CD4-positive, alpha-beta memory T cell (primary cell): Measurements from ENCODE around the gene UBB. TPM values are rescaled to one million over a fixed set of nuclear protein-coding genes. Genes with fewer than 3 reads are reported as not detected.
A peak's percentile ranks its signal among the peaks of the same experiment; 100 is the strongest.

ENCODE experiments used
- CTCF ChIA-PET: fragments of 350-600 bp; sonication (Branson Sonifier 250); formaldehyde crosslinking; loops from one replicate; lab custom pipeline; 2021; ENCODE audit warnings: inconsistent platforms; ENCODE audit not compliant: partially characterized antibody; lab: Charles Lee
- POLR2A ChIA-PET: fragments of 350-600 bp; sonication (Branson Sonifier 250); formaldehyde crosslinking; loops from one replicate; lab custom pipeline; 2021; ENCODE audit not compliant: partially characterized antibody; lab: Charles Lee
- DNase-seq, 5 donors: peaks; one replicate each; pipeline versions ENCODE4 v3.0.0 to v3.0.0-alpha.2; 2020 to 2022; ENCODE audit warnings: mixed read lengths in 1 of 5
- H3K27ac ChIP-seq: one replicate; pipeline ENCODE4 v1.7.0; 2013; ENCODE audit warnings: low read depth, low read length
- H3K27me3 ChIP-seq: 2 replicates; pipeline ENCODE4 v1.7.0; 2013; ENCODE audit warnings: mild to moderate bottlenecking, low read length, moderate library complexity; ENCODE audit not compliant: insufficient read depth
- H3K36me3 ChIP-seq: 2 replicates; pipeline ENCODE4 v1.7.0; 2013; ENCODE audit warnings: mild to moderate bottlenecking, low read length, moderate library complexity; ENCODE audit not compliant: insufficient read depth
- H3K4me1 ChIP-seq: 2 replicates; pipeline ENCODE4 v1.7.0; 2013; ENCODE audit warnings: mild to moderate bottlenecking, low read length, moderate library complexity; ENCODE audit not compliant: insufficient read depth
- H3K4me3 ChIP-seq, 2 donors: one replicate each; pipeline ENCODE4 v1.7.0; 2013; ENCODE audit warnings: low read length in 2 of 2, mild to moderate bottlenecking in 1 of 2
- H3K9me3 ChIP-seq, 2 donors: one replicate each; pipeline ENCODE4 v1.7.0; 2013; ENCODE audit warnings: low read length in 2 of 2, control low read depth in 1 of 2; ENCODE audit not compliant: control insufficient read depth in 1 of 2
- H3K27ac Mint-ChIP-seq, 7 donors: one replicate each; pipeline ENCODE4 v1.8.0; 2020 to 2021; ENCODE audit warnings: mixed read lengths in 7 of 7, mild to moderate bottlenecking in 6 of 7, inconsistent platforms in 3 of 7, moderate library complexity in 3 of 7
- H3K27me3 Mint-ChIP-seq, 2 donors: one replicate each; pipeline ENCODE4 v1.8.0; 2020 to 2021; ENCODE audit warnings: mixed read lengths in 2 of 2
- H3K36me3 Mint-ChIP-seq, 2 donors: one replicate each; pipeline ENCODE4 v1.8.0; 2020 to 2021; ENCODE audit warnings: mixed read lengths in 2 of 2, inconsistent platforms in 1 of 2, mild to moderate bottlenecking in 1 of 2
- H3K4me1 Mint-ChIP-seq, 4 donors: one replicate each; pipeline ENCODE4 v1.8.0; 2020 to 2021; ENCODE audit warnings: mixed read lengths in 4 of 4, mild to moderate bottlenecking in 1 of 4
- H3K4me3 Mint-ChIP-seq, 8 donors: one replicate each; pipeline ENCODE4 v1.8.0; 2020 to 2021; ENCODE audit warnings: mixed read lengths in 8 of 8, mild to moderate bottlenecking in 7 of 8, moderate library complexity in 6 of 8, inconsistent platforms in 3 of 8
- H3K9me3 Mint-ChIP-seq, 8 donors: one replicate each; pipeline ENCODE4 v1.8.0; 2020 to 2021; ENCODE audit warnings: mixed read lengths in 8 of 8, mild to moderate bottlenecking in 5 of 8, inconsistent platforms in 3 of 8, moderate library complexity in 1 of 8
- intact Hi-C: fragments of 100-400 bp; cut with micrococcal nuclease; formaldehyde crosslinking; loops from one replicate; pipeline ENCODE4 v1.15.1; 2023
- polyA plus RNA-seq, 2 donors: library from polyadenylated mRNA; unstranded; fragments of 300-500 nt; fragmentation: Illumina TruSeq; gene quantifications; one replicate each; pipeline ENCODE4 v1.2.3, GENCODE V29; 2021
- total RNA-seq, 2 experiments: library from RNA; stranded (reverse); gene quantifications; one replicate each; pipeline ENCODE4 v1.2.3, GENCODE V29; 2021

The UBB gene
- total and polyA plus RNA-seq, 4 experiments from 2014 or later = 523 to 1,970 (median 1,094) TPM

DNA sequence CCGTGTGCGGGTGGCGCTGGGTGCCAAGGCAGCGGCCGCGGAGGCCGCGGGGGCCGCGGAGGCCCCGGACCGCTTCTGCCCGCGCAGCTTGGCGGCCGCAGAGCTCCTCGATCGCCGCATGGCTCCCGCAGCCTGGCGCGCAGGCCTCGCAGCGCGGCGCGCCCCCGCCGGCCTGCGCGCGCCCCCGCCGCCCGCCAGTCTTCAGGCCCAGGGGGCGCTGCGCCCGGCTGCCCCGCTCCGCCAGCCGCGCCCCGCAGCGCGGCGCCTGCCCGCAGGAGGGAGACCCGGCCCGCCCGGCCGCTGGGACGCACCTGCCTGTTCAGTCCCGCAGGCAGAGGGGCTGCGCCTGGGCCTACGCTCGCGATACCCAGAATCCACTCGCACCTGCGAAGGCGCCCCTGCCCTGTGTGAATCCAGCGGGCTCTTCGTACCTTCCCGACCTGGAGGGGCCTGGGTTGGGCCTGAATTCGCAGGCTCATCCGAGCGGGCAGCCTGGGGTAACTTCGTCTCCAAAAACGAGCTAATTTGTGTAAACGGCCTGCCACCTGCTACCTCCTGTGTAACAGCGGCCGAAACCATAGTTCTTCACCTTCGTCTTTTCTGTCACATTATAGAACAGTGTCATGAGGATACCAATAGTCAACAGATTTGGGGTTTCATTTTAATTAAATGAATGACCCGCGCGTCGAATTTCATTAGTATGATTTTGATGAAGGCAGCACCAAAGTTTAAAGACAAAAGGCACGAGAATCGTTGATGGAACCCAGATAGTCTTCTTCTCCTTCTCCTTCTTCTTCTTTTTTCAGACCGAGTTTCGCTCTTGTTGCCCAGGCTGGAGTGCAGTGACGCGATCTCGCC, 27.3 kb upstream of the UBB start, which contains the start of gene CENPV:
Gene CENPV, minus strand, starts transcription at position 153 of the 858 bp plus-strand sequence. Its CDS starts 33 bp downstream, at position 120.
- H3K27ac ChIP-seq = peak within 1 kb of the TSS; percentile 47
- H3K36me3 Mint-ChIP-seq = peaks cover 0 to 6% of the 10 kb centered on the region in 2 donors
- no peaks in the 10 kb centered on the region for H3K36me3 ChIP-seq
- CTCF ChIA-PET = interaction anchor here (0.6 to 5.2 kb wide), 10 partner anchors 9 to 284 kb away, joined by 3 to 44 read pairs (median 4); partner anchors contain the start of genes PIGL and UBB
- peaks cover 12% of the 10 kb centered on the region for H3K4me1 ChIP-seq
- H3K9me3 ChIP-seq = no peaks in the 10 kb centered on the region
- no peaks in the 10 kb centered on the region for H3K27me3 ChIP-seq
- H3K4me1 Mint-ChIP-seq = peaks cover 9 to 17% (median 15%) of the 10 kb centered on the region in 4 donors
- peak within 1 kb of the TSS; percentile 44 to 66 for H3K4me3 ChIP-seq
- H3K27ac Mint-ChIP-seq = peak within 1 kb of the TSS; percentile 45 to 91 (median 79)
- H3K9me3 Mint-ChIP-seq = no peaks in the 10 kb centered on the region
- H3K27me3 Mint-ChIP-seq = no peaks in the 10 kb centered on the region
- H3K4me3 Mint-ChIP-seq = peak within 1 kb of the TSS; percentile 91 to 97 (median 94)
- DNase-seq = peak; percentile 64 to 71 (median 66)
- intact Hi-C loops = loop anchor here (1.0 to 5.0 kb wide), 4 partner anchors 28 to 137 kb away; partner anchors contain the start of genes PIGL and UBB
- POLR2A ChIA-PET = interaction anchor here (0.6 to 2.3 kb wide), 13 partner anchors 10 to 354 kb away, joined by 3 to 18 read pairs (median 7); partner anchors contain the start of genes LRRC75A, NCOR1, PIGL and TRPV2

DNA sequence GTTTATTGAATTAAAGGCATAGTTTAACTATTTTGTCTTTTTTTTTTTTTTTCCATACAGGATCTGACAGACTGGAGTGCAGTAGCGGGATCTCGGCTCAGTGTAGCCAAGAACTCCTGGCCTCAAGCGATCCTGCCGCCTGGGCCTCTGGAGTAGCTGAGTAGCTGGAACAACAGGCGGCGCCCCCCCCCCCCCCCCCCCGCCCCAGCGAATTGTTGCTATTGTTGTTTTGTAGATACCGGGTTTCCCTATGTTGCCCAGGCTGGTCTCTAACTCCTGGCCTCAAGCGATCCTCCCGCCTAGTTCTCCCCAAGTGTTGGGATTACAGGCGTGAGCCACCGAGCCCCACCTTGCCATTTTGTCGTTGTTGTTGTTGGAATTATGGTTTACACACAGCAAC, 26.3 kb upstream of the UBB start:
- Histone ChIP-seq H3K9me3 (no peaks in the 10 kb centered on the region), H3K4me3 (no peak overlapping the region), H3K27ac (no peak overlapping the region), H3K4me1 (peaks cover 12% of the 10 kb centered on the region), H3K36me3 (no peaks in the 10 kb centered on the region), H3K27me3 (no peaks in the 10 kb centered on the region)
- intact Hi-C loops = loop anchor here (5.0 kb wide), 1 partner anchor 67 kb away; no protein-coding TSS in a partner anchor
- CTCF ChIA-PET = interaction anchor here (0.7 to 1.8 kb wide), 3 partner anchors 9 to 69 kb away, joined by 3 to 21 read pairs (median 3); no protein-coding TSS in a partner anchor
- peak overlapping the region in 2 of 7 donors; percentile 36 to 54 for H3K27ac Mint-ChIP-seq
- H3K4me1 Mint-ChIP-seq = peaks cover 9 to 17% (median 15%) of the 10 kb centered on the region in 4 donors
- peak overlapping the region in 6 of 8 donors; percentile 36 to 90 (median 58) for H3K4me3 Mint-ChIP-seq
- POLR2A ChIA-PET = no interaction called here
- H3K36me3 Mint-ChIP-seq = peaks cover 0 to 1% of the 10 kb centered on the region in 2 donors
- no peaks in the 10 kb centered on the region for H3K27me3 Mint-ChIP-seq
- DNase-seq = no peak
- H3K9me3 Mint-ChIP-seq = no peaks in the 10 kb centered on the region

GRCh38 chr17:16358394-16358793, 22.5 kb upstream of the UBB start:
- CTCF ChIA-PET = interaction anchor here (0.7 to 2.2 kb wide), 3 partner anchors 8 to 57 kb away, joined by 3 to 7 read pairs (median 3); partner anchors contain the start of gene TRPV2
- POLR2A ChIA-PET = no interaction called here
- H3K9me3 Mint-ChIP-seq = no peaks in the 10 kb centered on the region
- H3K4me3 ChIP-seq = no peak overlapping the region
- H3K36me3 ChIP-seq = no peaks in the 10 kb centered on the region
- H3K4me1 ChIP-seq = no peaks in the 10 kb centered on the region
- no peaks in the 10 kb centered on the region for H3K9me3 ChIP-seq
- no peak overlapping the region for H3K27ac Mint-ChIP-seq
- no peak overlapping the region for H3K4me3 Mint-ChIP-seq
- no peak overlapping the region for H3K27ac ChIP-seq
- H3K27me3 Mint-ChIP-seq = no peaks in the 10 kb centered on the region
- intact Hi-C loops = no loop called here
- no peak for DNase-seq
- H3K27me3 ChIP-seq = no peaks in the 10 kb centered on the region
- peaks cover 3 to 12% (median 5%) of the 10 kb centered on the region in 4 donors for H3K4me1 Mint-ChIP-seq
- no peaks in the 10 kb centered on the region for H3K36me3 Mint-ChIP-seq

DNA sequence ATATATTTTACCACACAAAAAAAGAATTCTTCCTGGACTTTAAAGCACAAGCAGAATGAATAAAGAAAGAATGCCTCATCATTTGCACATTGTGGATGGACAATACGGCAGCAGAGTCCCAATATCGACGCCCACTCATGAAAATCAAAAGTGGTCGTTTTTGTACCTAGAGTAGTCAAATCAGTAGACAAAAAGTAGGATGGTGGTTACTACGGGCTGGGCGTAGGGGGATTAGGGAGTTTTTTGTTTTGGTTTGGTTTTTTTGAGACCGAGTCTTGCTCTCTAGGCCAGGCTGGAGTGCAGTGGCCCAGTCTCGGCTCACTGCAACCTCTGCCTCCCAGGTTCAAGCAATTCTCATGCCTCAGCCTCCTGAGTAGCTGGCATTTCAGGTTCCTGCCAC, 19.0 kb upstream of the UBB start:
- no peak overlapping the region for H3K4me3 Mint-ChIP-seq
- no peaks in the 10 kb centered on the region for H3K36me3 Mint-ChIP-seq
- H3K4me1 ChIP-seq = no peaks in the 10 kb centered on the region
- H3K27ac ChIP-seq = no peak overlapping the region
- H3K9me3 ChIP-seq = no peaks in the 10 kb centered on the region
- no peaks in the 10 kb centered on the region for H3K27me3 Mint-ChIP-seq
- POLR2A ChIA-PET = no interaction called here
- no peaks in the 10 kb centered on the region for H3K36me3 ChIP-seq
- H3K4me1 Mint-ChIP-seq = peaks cover 0 to 12% (median 2%) of the 10 kb centered on the region in 4 donors
- H3K27me3 ChIP-seq = no peaks in the 10 kb centered on the region
- no peak overlapping the region for H3K27ac Mint-ChIP-seq
- intact Hi-C loops = no loop called here
- H3K4me3 ChIP-seq = no peak overlapping the region
- no peaks in the 10 kb centered on the region for H3K9me3 Mint-ChIP-seq
- DNase-seq = no peak
- CTCF ChIA-PET = interaction anchor here (1.0 to 5.9 kb wide), 5 partner anchors 10 to 159 kb away, joined by 3 to 60 read pairs (median 20); partner anchors contain the start of genes CENPV and UBB

GRCh38 chr17:16363749-16364536, 16.9 kb upstream of the UBB start:
- intact Hi-C loops = loop anchor here (1.0 kb wide), 2 partner anchors 51 to 157 kb away; partner anchors contain the start of gene TRPV2
- ChIA-PET POLR2A (interaction anchor here (0.6 to 2.3 kb wide), 9 partner anchors 11 to 172 kb away, joined by 3 to 13 read pairs (median 4); partner anchors contain the start of genes CENPV, TRPV2 and UBB), CTCF (interaction anchor here (0.6 to 6.7 kb wide), 51 partner anchors 8 to 282 kb away, joined by 3 to 150 read pairs (median 4); partner anchors contain the start of genes CENPV, TRPV2 and UBB)
- H3K36me3 Mint-ChIP-seq = no peaks in the 10 kb centered on the region
- H3K4me3 Mint-ChIP-seq = no peak overlapping the region
- Histone ChIP-seq H3K27ac (no peak overlapping the region), H3K4me1 (no peaks in the 10 kb centered on the region), H3K4me3 (no peak overlapping the region), H3K36me3 (no peaks in the 10 kb centered on the region), H3K27me3 (no peaks in the 10 kb centered on the region), H3K9me3 (no peaks in the 10 kb centered on the region)
- H3K9me3 Mint-ChIP-seq = no peaks in the 10 kb centered on the region
- H3K27me3 Mint-ChIP-seq = no peaks in the 10 kb centered on the region
- peak; percentile 58 to 69 (median 62) for DNase-seq
- H3K27ac Mint-ChIP-seq = peak overlapping the region in 2 of 7 donors; percentile 42 to 43
- H3K4me1 Mint-ChIP-seq = peaks cover 0 to 12% (median 2%) of the 10 kb centered on the region in 4 donors

DNA sequence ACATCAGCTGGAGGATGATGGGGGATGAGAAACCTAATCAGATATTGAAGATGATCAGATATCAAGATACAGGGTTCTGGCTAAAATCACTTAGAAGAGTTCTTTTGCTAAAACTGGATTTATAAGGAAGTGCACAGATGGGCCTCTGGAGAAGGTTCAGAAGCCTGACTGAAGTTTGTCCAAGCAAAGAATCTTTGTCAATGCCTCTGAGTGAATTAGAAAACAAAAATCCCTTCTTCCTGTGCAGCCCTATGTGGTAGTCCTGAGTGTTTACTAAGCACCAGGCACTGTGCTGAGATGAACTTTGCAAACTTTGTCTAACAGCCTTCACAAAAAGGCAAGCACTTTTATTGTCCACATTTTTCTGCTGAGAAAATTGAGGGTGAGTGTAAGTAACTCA, 16.3 kb upstream of the UBB start:
- Mint-ChIP-seq H3K27me3 (no peaks in the 10 kb centered on the region), H3K36me3 (no peaks in the 10 kb centered on the region), H3K9me3 (no peaks in the 10 kb centered on the region), H3K4me1 (peaks cover 0 to 12% (median 2%) of the 10 kb centered on the region in 4 donors), H3K4me3 (no peak overlapping the region), H3K27ac (peak overlapping the region in 2 of 7 donors; percentile 23 to 43)
- no peak overlapping the region for H3K4me3 ChIP-seq
- no peaks in the 10 kb centered on the region for H3K9me3 ChIP-seq
- POLR2A ChIA-PET = interaction anchor here (0.7 to 2.3 kb wide), 7 partner anchors 12 to 157 kb away, joined by 3 to 13 read pairs (median 7); partner anchors contain the start of genes CENPV, TRPV2 and UBB
- intact Hi-C loops = no loop called here
- CTCF ChIA-PET = interaction anchor here (1.0 to 6.7 kb wide), 28 partner anchors 9 to 283 kb away, joined by 3 to 150 read pairs (median 8); partner anchors contain the start of genes CENPV and TRPV2
- H3K36me3 ChIP-seq = no peaks in the 10 kb centered on the region
- no peaks in the 10 kb centered on the region for H3K4me1 ChIP-seq
- no peak overlapping the region for H3K27ac ChIP-seq
- DNase-seq = no peak
- no peaks in the 10 kb centered on the region for H3K27me3 ChIP-seq
